Measurements from ENCODE around the gene STAC2. TPM values are rescaled to one million over a fixed set of nuclear protein-coding genes. Genes with fewer than 3 reads are reported as not detected.

STAC2 gene
- total and polyA plus RNA-seq, 2 of the 13 experiments (the other 11 are each of a cell fraction or from before 2014, with no cell fraction given): not detected

- TF ChIP-seq CEBPG (CRISPR knock-in tag; IDR thresholded peaks at IDR 0.05) (no peak), TOE1 (CRISPR knock-in tag; IDR thresholded peaks at IDR 0.05) (no peak), EED (CRISPR knock-in tag; IDR thresholded peaks at IDR 0.05) (no peak), ZNF607 (CRISPR knock-in tag; IDR thresholded peaks at IDR 0.05; ENCODE audit: borderline replicate concordance) (no peak), KMT2A (CRISPR knock-in tag; IDR thresholded peaks at IDR 0.05) (no peak), ZBTB39 (CRISPR knock-in tag; IDR thresholded peaks at IDR 0.05) (0 out of 2 replicates have a peak, but pooled peaks have one; percentile 32), ZFY (CRISPR knock-in tag; IDR thresholded peaks at IDR 0.05) (no peak)
- TF ChIP-seq, protein P1, sequence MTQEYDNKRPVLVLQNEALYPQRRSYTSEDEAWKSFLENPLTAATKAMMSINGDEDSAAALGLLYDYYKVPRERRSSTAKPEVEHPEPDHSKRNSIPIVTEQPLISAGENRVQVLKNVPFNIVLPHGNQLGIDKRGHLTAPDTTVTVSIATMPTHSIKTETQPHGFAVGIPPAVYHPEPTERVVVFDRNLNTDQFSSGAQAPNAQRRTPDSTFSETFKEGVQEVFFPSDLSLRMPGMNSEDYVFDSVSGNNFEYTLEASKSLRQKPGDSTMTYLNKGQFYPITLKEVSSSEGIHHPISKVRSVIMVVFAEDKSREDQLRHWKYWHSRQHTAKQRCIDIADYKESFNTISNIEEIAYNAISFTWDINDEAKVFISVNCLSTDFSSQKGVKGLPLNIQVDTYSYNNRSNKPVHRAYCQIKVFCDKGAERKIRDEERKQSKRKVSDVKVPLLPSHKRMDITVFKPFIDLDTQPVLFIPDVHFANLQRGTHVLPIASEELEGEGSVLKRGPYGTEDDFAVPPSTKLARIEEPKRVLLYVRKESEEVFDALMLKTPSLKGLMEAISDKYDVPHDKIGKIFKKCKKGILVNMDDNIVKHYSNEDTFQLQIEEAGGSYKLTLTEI (CRISPR knock-in tag; conservative IDR thresholded peaks at IDR 0.05): no peak
- TF ChIP-seq, protein P2, sequence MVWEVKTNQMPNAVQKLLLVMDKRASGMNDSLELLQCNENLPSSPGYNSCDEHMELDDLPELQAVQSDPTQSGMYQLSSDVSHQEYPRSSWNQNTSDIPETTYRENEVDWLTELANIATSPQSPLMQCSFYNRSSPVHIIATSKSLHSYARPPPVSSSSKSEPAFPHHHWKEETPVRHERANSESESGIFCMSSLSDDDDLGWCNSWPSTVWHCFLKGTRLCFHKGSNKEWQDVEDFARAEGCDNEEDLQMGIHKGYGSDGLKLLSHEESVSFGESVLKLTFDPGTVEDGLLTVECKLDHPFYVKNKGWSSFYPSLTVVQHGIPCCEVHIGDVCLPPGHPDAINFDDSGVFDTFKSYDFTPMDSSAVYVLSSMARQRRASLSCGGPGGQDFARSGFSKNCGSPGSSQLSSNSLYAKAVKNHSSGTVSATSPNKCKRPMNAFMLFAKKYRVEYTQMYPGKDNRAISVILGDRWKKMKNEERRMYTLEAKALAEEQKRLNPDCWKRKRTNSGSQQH (CRISPR knock-in tag; IDR thresholded peaks at IDR 0.05; ENCODE audit: low read depth): no peak
These were observed 28.9 kb downstream of the STAC2 start (continued) for GRCh38 chr17:39196808-39197291.
